ENCODE data around the gene KSR1. TPM values are rescaled to one million over a fixed set of nuclear protein-coding genes. Genes with fewer than 3 reads are reported as not detected.
"Not testable (repeated sequence)": the region's sequence is repeated elsewhere in the genome, so short reads cannot be mapped to it uniquely, and the experiment has no call there.

Gene KSR1
- total RNA-seq, 1 donor from 2014 or later, result 12.6 TPM

GRCh38 chr17:27638415-27638914, 182.2 kb downstream of the KSR1 start:
- DNase-seq (ENCODE audit: low spot score in 2 of 2); FAIRE-seq: not testable (repeated sequence)

- DNase-seq (ENCODE audit: low spot score in 2 of 2) (no peak), FAIRE-seq (no peak)
These were observed 184.5 kb downstream of the KSR1 start for GRCh38 chr17:27640790-27641189.

GRCh38 chr17:27644586-27644985, 188.3 kb downstream of the KSR1 start:
- FAIRE-seq, result no peak

GRCh38 chr17:27645621-27646020, 189.4 kb downstream of the KSR1 start:
- not testable (repeated sequence) for FAIRE-seq; DNase-seq (ENCODE audit: low spot score in 2 of 2)

More at GRCh38 chr17:27644586-27644985, 188.3 kb downstream of the KSR1 start:
- DNase-seq (ENCODE audit: low spot score in 2 of 2), result no peak

- FAIRE-seq (no peak), DNase-seq (ENCODE audit: low spot score in 2 of 2) (no peak)
These were observed 190.0 kb downstream of the KSR1 start for GRCh38 chr17:27646232-27646631.

- FAIRE-seq (no peak), DNase-seq (ENCODE audit: low spot score in 2 of 2) (no peak)
These were observed 191.5 kb downstream of the KSR1 start for GRCh38 chr17:27647765-27648164.

- DNase-seq (ENCODE audit: low spot score in 2 of 2); FAIRE-seq: not testable (repeated sequence)
These were observed 192.9 kb downstream of the KSR1 start for GRCh38 chr17:27649111-27649571.

GRCh38 chr17:27649929-27650328, 193.7 kb downstream of the KSR1 start:
- no peak for FAIRE-seq
- no peak for DNase-seq (ENCODE audit: low spot score in 2 of 2)

- FAIRE-seq (no peak), DNase-seq (ENCODE audit: low spot score in 2 of 2) (no peak)
These were observed 194.6 kb downstream of the KSR1 start for GRCh38 chr17:27650836-27651235.

GRCh38 chr17:27651411-27652345, 195.4 kb downstream of the KSR1 start:
- DNase-seq (ENCODE audit: low spot score in 2 of 2), result no peak
- FAIRE-seq, result no peak

GRCh38 chr17:27653449-27653971, 197.3 kb downstream of the KSR1 start:
- not testable (repeated sequence) for DNase-seq (ENCODE audit: low spot score in 2 of 2); FAIRE-seq

GRCh38 chr17:27654136-27654535, 197.9 kb downstream of the KSR1 start:
- no peak for DNase-seq (ENCODE audit: low spot score in 2 of 2)
- no peak for FAIRE-seq

GRCh38 chr17:27654654-27655524, 198.6 kb downstream of the KSR1 start:
- DNase-seq (ENCODE audit: low spot score in 2 of 2) (peak; percentile 34 to 70), FAIRE-seq (no peak)

GRCh38 chr17:27655525-27656111, 199.4 kb downstream of the KSR1 start:
- not testable (repeated sequence) for DNase-seq (ENCODE audit: low spot score in 2 of 2); FAIRE-seq

GRCh38 chr17:27656620-27657019, 200.4 kb downstream of the KSR1 start:
- not testable (repeated sequence) for DNase-seq (ENCODE audit: low spot score in 2 of 2); FAIRE-seq

- FAIRE-seq, result no peak
- DNase-seq (ENCODE audit: low spot score in 2 of 2), result no peak
These were observed 201.4 kb downstream of the KSR1 start for GRCh38 chr17:27657620-27658019.

- FAIRE-seq, result no peak
- DNase-seq (ENCODE audit: low spot score in 2 of 2), result no peak
These were observed 203.4 kb downstream of the KSR1 start for GRCh38 chr17:27659683-27660082.

- DNase-seq (ENCODE audit: low spot score in 2 of 2) (no peak), FAIRE-seq (no peak)
These were observed 204.2 kb downstream of the KSR1 start for GRCh38 chr17:27660436-27660835.

- DNase-seq (ENCODE audit: low spot score in 2 of 2) (no peak), FAIRE-seq (no peak)
These were observed 207.8 kb downstream of the KSR1 start for GRCh38 chr17:27663936-27664605.

- FAIRE-seq (no peak), DNase-seq (ENCODE audit: low spot score in 2 of 2) (no peak)
These were observed 208.3 kb downstream of the KSR1 start for GRCh38 chr17:27664606-27664965.

Data from frontal cortex (tissue), 4 donors.